Hematopoietic multipotent progenitor cell treated with erythropoietin and hydrocortisone succinate and interleukin-3 and kit ligand, for 17 days (in vitro differentiated cells): ENCODE measurements around the gene KRTAP20-2.

Source experiments
- DNase-seq: peaks from one replicate; pipeline ENCODE4 v3.0.0-alpha.2; 2015; ENCODE audit warnings: low spot score

KRTAP20-2 gene

GRCh38 chr21:30634906-30635305 lies at the start of gene KRTAP20-2:
KRTAP20-2 (plus strand) TSS chr21:30635206; CDS start chr21:30635264, 58 bp downstream.
- DNase-seq: no peak

GRCh38 chr21:30590297-30590696 lies 44.7 kb upstream of the KRTAP20-2 start, which contains the start of gene KRTAP22-2:
KRTAP22-2 (minus strand) TSS chr21:30590397.
- DNase-seq: no peak

GRCh38 chr21:30592140-30592539 lies 42.9 kb upstream of the KRTAP20-2 start, which contains the start of gene KRTAP6-3:
KRTAP6-3 (plus strand) TSS chr21:30592440; CDS start chr21:30592446, 6 bp downstream.
- DNase-seq: no peak

- no peak for DNase-seq
Measured at GRCh38 chr21:30598802-30599201, 36.2 kb upstream of the KRTAP20-2 start, which contains the start of gene KRTAP6-2. KRTAP6-2 (minus strand) TSS chr21:30598902; CDS start chr21:30598874, 28 bp downstream.

GRCh38 chr21:30600787-30601186 lies 34.2 kb upstream of the KRTAP20-2 start, which contains the start of gene KRTAP22-1:
KRTAP22-1 (plus strand) TSS chr21:30601087.
- no peak for DNase-seq

- no peak for DNase-seq
Measured at GRCh38 chr21:30605968-30606367, 29.0 kb upstream of the KRTAP20-2 start.

GRCh38 chr21:30612132-30612531 lies 22.9 kb upstream of the KRTAP20-2 start:
- DNase-seq: no peak

- no peak for DNase-seq
Measured at GRCh38 chr21:30613836-30614235, 21.2 kb upstream of the KRTAP20-2 start, which contains the start of gene KRTAP6-1. KRTAP6-1 (minus strand) TSS chr21:30613930; CDS start chr21:30613904, 26 bp downstream.

GRCh38 chr21:30615199-30615598 lies 19.8 kb upstream of the KRTAP20-2 start:
- no peak for DNase-seq

- no peak for DNase-seq
Measured at GRCh38 chr21:30616125-30616524, 18.9 kb upstream of the KRTAP20-2 start, which contains the start of gene KRTAP20-1. KRTAP20-1 (plus strand) TSS chr21:30616425; CDS start chr21:30616455, 30 bp downstream.

GRCh38 chr21:30620080-30620479 lies 14.9 kb upstream of the KRTAP20-2 start:
- no peak for DNase-seq

GRCh38 chr21:30620522-30620921 lies 14.5 kb upstream of the KRTAP20-2 start, which contains the start of gene KRTAP20-4:
KRTAP20-4 (plus strand) TSS chr21:30620627.
- DNase-seq: no peak

GRCh38 chr21:30623362-30623761 lies 11.6 kb upstream of the KRTAP20-2 start:
- DNase-seq: no peak

GRCh38 chr21:30625449-30626165 lies 9.4 kb upstream of the KRTAP20-2 start:
- DNase-seq: no peak

GRCh38 chr21:30628109-30628508 lies 6.9 kb upstream of the KRTAP20-2 start:
- DNase-seq: no peak

- DNase-seq: no peak
Measured at GRCh38 chr21:30629200-30629599, 5.8 kb upstream of the KRTAP20-2 start.

- no peak for DNase-seq
Measured at GRCh38 chr21:30638686-30639085, 3.7 kb downstream of the KRTAP20-2 start.

- DNase-seq: no peak
Measured at GRCh38 chr21:30642564-30642963, 7.6 kb downstream of the KRTAP20-2 start, which contains the start of gene KRTAP20-3. KRTAP20-3 (plus strand) TSS chr21:30642864.

GRCh38 chr21:30646904-30647414 lies 12.0 kb downstream of the KRTAP20-2 start:
- no peak for DNase-seq

- no peak for DNase-seq
Measured at GRCh38 chr21:30652891-30653290, 17.9 kb downstream of the KRTAP20-2 start.

- DNase-seq: no peak
Measured at GRCh38 chr21:30668776-30669175, 33.8 kb downstream of the KRTAP20-2 start.

GRCh38 chr21:30672985-30673650 lies 38.1 kb downstream of the KRTAP20-2 start:
- DNase-seq: no peak
